ENCODE measurements around the gene SLC2A1.

The SLC2A1 gene

GRCh38 chr1:42958488-42959319 lies at the start of gene SLC2A1:
Gene SLC2A1, minus strand, starts transcription at chr1:42958868. Its CDS starts 217 bp downstream, at chr1:42958651.
- peak; percentile 83 to 86 for DNase-seq

GRCh38 chr1:43007377-43008114 lies 48.9 kb upstream of the SLC2A1 start:
- DNase-seq, result no peak

GRCh38 chr1:43005460-43006361 lies 47.0 kb upstream of the SLC2A1 start:
- DNase-seq, result no peak

GRCh38 chr1:43004587-43005459 lies 46.2 kb upstream of the SLC2A1 start:
- DNase-seq, result no peak

GRCh38 chr1:43002766-43003165 lies 44.1 kb upstream of the SLC2A1 start:
- no peak for DNase-seq

GRCh38 chr1:43002116-43002515 lies 43.4 kb upstream of the SLC2A1 start:
- no peak for DNase-seq

GRCh38 chr1:43001434-43001833 lies 42.8 kb upstream of the SLC2A1 start:
- no peak for DNase-seq

- no peak for DNase-seq
Measured at GRCh38 chr1:43000271-43000670, 41.6 kb upstream of the SLC2A1 start.

GRCh38 chr1:42999308-42999707 lies 40.6 kb upstream of the SLC2A1 start:
- no peak for DNase-seq

- no peak for DNase-seq
Measured at GRCh38 chr1:42998386-42998785, 39.7 kb upstream of the SLC2A1 start.

- DNase-seq, result no peak
Measured at GRCh38 chr1:42996384-42996970, 37.8 kb upstream of the SLC2A1 start.

GRCh38 chr1:42993502-42994136 lies 35.0 kb upstream of the SLC2A1 start:
- DNase-seq, result peak; percentile 66 to 74

- DNase-seq, result no peak
Measured at GRCh38 chr1:42992054-42992571, 33.4 kb upstream of the SLC2A1 start.

- no peak for DNase-seq
Measured at GRCh38 chr1:42990757-42991346, 32.2 kb upstream of the SLC2A1 start.

GRCh38 chr1:42983693-42984092 lies 25.0 kb upstream of the SLC2A1 start:
- no peak for DNase-seq

GRCh38 chr1:42983253-42983652 lies 24.6 kb upstream of the SLC2A1 start:
- DNase-seq, result no peak

- no peak for DNase-seq
Measured at GRCh38 chr1:42982641-42983040, 24.0 kb upstream of the SLC2A1 start.

GRCh38 chr1:42981871-42982270 lies 23.2 kb upstream of the SLC2A1 start:
- no peak for DNase-seq

GRCh38 chr1:42981255-42981805 lies 22.7 kb upstream of the SLC2A1 start:
- DNase-seq, result no peak

Data from AML-193 (cell line).